Endothelial cell (in vitro differentiated cells): ENCODE data around the gene USP25. TPM values are rescaled to one million over a fixed set of nuclear protein-coding genes. Genes with fewer than 3 reads are reported as not detected.

ENCODE experiments used
- DNase-seq: peaks from one replicate; pipeline ENCODE4 v3.0.0; 2021; ENCODE audit warnings: low spot score
- H3K27ac Mint-ChIP-seq: one replicate; pipeline ENCODE4 v1.8.0; 2021; ENCODE audit warnings: mixed read lengths, inconsistent platforms; ENCODE audit not compliant: unreplicated experiment
- H3K27me3 Mint-ChIP-seq: one replicate; pipeline ENCODE4 v1.8.0; 2021; ENCODE audit warnings: mild to moderate bottlenecking, moderate library complexity, mixed read lengths, inconsistent platforms; ENCODE audit not compliant: unreplicated experiment
- H3K36me3 Mint-ChIP-seq: one replicate; pipeline ENCODE4 v1.8.0; 2021; ENCODE audit warnings: mild to moderate bottlenecking, low read depth, mixed read lengths, inconsistent platforms; ENCODE audit not compliant: unreplicated experiment
- H3K4me1 Mint-ChIP-seq: one replicate; pipeline ENCODE4 v1.8.0; 2021; ENCODE audit warnings: mild to moderate bottlenecking, mixed read lengths, inconsistent platforms; ENCODE audit not compliant: unreplicated experiment
- H3K4me3 Mint-ChIP-seq: one replicate; pipeline ENCODE4 v1.8.0; 2021; ENCODE audit warnings: mild to moderate bottlenecking, mixed read lengths, inconsistent platforms; ENCODE audit not compliant: unreplicated experiment
- H3K9me3 Mint-ChIP-seq: one replicate; pipeline ENCODE4 v1.8.0; 2021; ENCODE audit warnings: mixed read lengths, inconsistent platforms; ENCODE audit not compliant: unreplicated experiment
- total RNA-seq: library from RNA; stranded (reverse); fragmentation: NEBNext Ultra II Directional; extraction: Animal tissue kit (Norgen Biotek cat#: 25700); gene quantifications from one replicate; pipeline ENCODE4 v1.2.1, GENCODE V29; 2021; ENCODE audit not compliant: unreplicated experiment
- TF ChIP-seq, protein P1 (sequence below): fragments of 200-600 bp; sonication (generic); IDR thresholded peaks from one replicate; pipeline ENCODE4 v1.5.0; 2021; ENCODE audit warnings: antibody characterized with exemption; ENCODE audit not compliant: unreplicated experiment

USP25 gene
- total RNA-seq, 1 donor from 2014 or later = 38.0 TPM

DNA sequence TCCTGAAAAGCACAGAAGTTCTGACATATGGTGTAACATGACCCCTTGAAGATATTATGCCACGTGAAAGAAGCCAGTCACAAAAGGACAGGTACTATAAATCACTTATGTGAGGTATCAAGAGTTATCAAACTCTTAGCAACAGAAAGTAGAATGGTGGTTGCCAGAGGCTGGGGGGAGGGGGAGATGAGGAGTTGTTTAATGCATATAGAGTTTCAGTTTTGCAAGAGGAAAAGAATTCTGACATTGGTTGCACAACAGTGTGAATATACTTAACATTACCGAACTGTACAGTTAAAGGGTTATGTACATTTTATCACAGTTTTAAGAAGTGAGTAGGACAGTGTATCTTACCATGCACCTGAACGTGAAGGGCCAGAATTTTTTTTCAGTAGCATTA, 80.0 kb downstream of the USP25 start:
- peaks cover 2% of the 10 kb centered on the region for H3K27me3 Mint-ChIP-seq
- DNase-seq = no peak
- no peak overlapping the region for H3K4me3 Mint-ChIP-seq
- peaks cover 22% of the 10 kb centered on the region for H3K36me3 Mint-ChIP-seq
- TF ChIP-seq, protein P1, sequence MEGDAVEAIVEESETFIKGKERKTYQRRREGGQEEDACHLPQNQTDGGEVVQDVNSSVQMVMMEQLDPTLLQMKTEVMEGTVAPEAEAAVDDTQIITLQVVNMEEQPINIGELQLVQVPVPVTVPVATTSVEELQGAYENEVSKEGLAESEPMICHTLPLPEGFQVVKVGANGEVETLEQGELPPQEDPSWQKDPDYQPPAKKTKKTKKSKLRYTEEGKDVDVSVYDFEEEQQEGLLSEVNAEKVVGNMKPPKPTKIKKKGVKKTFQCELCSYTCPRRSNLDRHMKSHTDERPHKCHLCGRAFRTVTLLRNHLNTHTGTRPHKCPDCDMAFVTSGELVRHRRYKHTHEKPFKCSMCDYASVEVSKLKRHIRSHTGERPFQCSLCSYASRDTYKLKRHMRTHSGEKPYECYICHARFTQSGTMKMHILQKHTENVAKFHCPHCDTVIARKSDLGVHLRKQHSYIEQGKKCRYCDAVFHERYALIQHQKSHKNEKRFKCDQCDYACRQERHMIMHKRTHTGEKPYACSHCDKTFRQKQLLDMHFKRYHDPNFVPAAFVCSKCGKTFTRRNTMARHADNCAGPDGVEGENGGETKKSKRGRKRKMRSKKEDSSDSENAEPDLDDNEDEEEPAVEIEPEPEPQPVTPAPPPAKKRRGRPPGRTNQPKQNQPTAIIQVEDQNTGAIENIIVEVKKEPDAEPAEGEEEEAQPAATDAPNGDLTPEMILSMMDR = no peak
- no peaks in the 10 kb centered on the region for H3K4me1 Mint-ChIP-seq
- H3K9me3 Mint-ChIP-seq = peaks cover 6% of the 10 kb centered on the region
- H3K27ac Mint-ChIP-seq = no peak overlapping the region

DNA sequence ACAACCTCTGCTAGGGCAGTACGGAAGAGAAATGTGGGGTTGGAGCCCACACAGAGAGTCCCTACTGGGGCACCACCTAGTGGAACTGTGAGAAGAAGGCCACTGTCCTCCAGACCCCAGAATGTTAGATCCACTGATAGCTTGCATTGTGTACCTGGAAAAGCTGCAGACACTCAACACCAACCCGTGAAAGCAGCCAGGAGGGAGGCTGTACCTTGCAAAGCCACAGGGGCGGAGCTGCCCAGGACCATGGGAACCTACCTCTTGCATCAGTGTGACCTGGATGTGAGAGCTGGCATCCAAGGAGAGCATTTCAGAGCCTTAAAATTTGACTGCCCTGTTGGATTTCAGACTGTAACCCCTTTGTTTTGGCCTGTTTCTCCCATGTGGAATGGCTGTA, 85.5 kb downstream of the USP25 start:
- Mint-ChIP-seq H3K4me3 (no peak overlapping the region), H3K4me1 (no peaks in the 10 kb centered on the region), H3K36me3 (peaks cover 43% of the 10 kb centered on the region), H3K9me3 (peaks cover 16% of the 10 kb centered on the region), H3K27ac (no peak overlapping the region), H3K27me3 (peaks cover 2% of the 10 kb centered on the region)
- TF ChIP-seq, protein P1 = no peak
- no peak for DNase-seq

DNA sequence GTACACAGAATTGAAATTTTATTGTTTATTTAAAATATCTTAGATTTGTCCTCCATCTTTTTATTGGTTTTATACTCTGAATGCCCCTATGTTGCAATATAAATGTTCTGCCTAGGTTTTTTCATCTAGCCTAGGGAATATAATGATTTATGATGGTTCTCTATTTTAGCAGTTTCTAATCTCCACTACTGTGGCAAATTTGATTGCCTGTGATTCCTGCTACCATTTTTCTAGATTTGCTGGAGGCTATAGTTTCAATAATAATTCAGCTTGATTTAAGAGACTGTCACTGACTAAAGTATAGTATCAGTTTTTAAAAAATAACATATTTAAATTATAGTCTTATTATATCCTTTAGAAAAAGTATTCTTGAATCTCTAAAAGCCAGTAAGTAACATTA, 90.5 kb downstream of the USP25 start:
- TF ChIP-seq, protein P1 = no peak
- Mint-ChIP-seq H3K27me3 (no peaks in the 10 kb centered on the region), H3K4me1 (peaks cover 15% of the 10 kb centered on the region), H3K9me3 (peaks cover 10% of the 10 kb centered on the region), H3K4me3 (no peak overlapping the region), H3K36me3 (peaks cover 17% of the 10 kb centered on the region), H3K27ac (no peak overlapping the region)
- DNase-seq = no peak

DNA sequence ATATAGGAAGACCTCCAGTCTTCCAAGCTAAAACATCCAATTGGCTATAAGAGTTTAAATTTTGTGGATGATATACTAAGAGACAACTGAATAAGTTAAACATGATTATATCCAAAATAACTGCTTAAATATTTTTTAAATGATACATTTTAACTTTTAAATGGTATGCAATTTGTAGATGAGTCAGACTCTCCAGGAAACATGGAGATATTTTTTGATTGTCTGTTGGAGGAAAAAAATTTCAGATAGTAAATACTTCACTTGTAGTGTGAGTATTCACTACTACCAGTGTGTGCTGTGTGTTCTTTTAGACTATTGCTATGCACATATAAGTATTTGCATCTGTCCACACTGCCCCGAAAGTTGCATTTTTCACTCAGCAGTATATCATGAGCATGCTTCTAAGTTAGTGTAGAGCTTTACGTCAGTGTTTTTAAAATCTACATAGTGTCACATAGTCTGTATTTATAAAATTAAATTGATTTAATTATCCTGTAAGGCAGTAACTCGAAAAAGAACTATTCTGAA, 91.1 kb downstream of the USP25 start:
- TF ChIP-seq, protein P1 = no peak
- no peak for DNase-seq
- no peak overlapping the region for H3K27ac Mint-ChIP-seq
- H3K36me3 Mint-ChIP-seq = peaks cover 11% of the 10 kb centered on the region
- H3K4me3 Mint-ChIP-seq = no peak overlapping the region
- peaks cover 16% of the 10 kb centered on the region for H3K4me1 Mint-ChIP-seq
- H3K27me3 Mint-ChIP-seq = no peaks in the 10 kb centered on the region
- peaks cover 6% of the 10 kb centered on the region for H3K9me3 Mint-ChIP-seq

DNA sequence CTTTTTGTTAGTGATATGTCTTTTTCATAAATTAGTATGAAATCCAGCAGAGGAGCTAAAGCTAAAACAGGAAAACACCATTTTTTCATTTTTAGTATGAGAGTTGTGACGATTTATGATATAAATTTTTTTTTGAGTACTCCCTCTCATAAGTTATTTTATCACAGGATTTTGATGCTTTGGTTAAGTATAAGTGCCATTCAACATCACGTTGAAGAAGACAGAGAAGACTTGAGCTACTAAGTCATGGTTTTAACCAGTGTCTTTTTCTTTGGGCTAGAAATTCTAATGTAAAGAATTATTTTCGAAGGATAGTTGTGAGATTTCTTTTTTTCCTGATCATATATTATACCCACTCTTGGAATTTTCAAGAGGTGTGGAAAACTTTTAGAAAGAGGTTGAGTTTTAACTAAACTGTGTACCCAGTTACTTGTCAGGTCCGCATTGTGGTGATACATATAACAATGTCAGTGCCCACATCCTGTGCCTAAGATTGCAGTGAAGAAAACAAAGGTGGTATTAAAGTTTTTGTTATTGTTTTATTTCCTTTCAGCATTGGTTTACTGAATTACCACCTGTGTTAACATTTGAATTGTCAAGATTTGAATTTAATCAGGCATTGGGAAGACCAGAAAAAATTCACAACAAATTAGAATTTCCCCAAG, 93.8 kb downstream of the USP25 start:
- TF ChIP-seq, protein P1 = no peak
- Mint-ChIP-seq H3K4me3 (no peak overlapping the region), H3K36me3 (peaks cover 6% of the 10 kb centered on the region), H3K27me3 (no peaks in the 10 kb centered on the region), H3K4me1 (peaks cover 19% of the 10 kb centered on the region), H3K27ac (peak overlapping the region; percentile 75), H3K9me3 (no peaks in the 10 kb centered on the region)
- no peak for DNase-seq
